ENCODE results near the gene FBLN2. TPM values are rescaled to one million over a fixed set of nuclear protein-coding genes. Genes with fewer than 3 reads are reported as not detected.

FBLN2 gene
- polyA plus RNA-seq, 4 donors = 0.45 to 30.8 (median 2.9) TPM

DNA sequence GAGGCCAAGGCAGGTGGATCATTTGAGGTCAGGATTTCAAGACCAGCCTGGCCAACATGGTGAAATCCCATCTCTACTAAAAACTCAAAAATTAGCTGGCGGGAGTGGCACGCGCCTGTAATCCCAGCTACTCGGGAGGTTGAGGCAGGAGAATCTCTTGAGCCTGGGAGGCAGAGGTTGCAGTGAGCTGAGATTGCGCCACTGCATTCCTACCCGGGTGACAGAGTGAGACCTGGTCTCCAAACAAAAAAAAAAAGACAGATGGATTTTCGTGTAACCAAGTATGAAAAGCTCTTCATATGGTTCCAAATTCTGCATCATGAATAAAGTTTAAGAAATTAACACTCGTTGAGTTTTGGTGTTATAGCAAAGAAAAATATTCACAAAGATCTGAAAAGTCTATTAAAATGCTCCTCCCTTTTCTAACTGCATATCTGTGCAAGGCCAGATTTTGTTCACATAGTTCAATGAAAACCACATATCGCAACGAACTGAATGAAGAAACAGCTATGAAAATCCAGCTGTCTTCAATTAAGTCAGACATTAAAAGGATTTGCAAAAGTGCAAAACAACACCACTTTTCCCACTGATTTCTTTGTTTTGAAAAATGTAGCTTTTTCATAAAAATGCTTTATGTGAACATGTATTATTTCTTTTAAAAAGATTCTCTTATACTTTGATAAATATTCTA, 23.8 kb upstream of the FBLN2 start:
- H3K9me3 ChIP-seq (ENCODE audit: control insufficient read depth in 2 of 2, insufficient read depth in 1 of 2, low read depth in 1 of 2, low read length in 1 of 2) = no peaks in the 10 kb centered on the region
- H3K4me3 ChIP-seq (ENCODE audit: low read depth in 1 of 3, low read length in 3 of 3) = no peak overlapping the region
- no peak for FAIRE-seq
- H3K27ac ChIP-seq (ENCODE audit: low read depth in 1 of 3, low read length in 2 of 3) = no peak overlapping the region
- DNase-seq = no peak
- no peaks in the 10 kb centered on the region for H3K36me3 ChIP-seq (ENCODE audit: control insufficient read depth in 3 of 3, insufficient read depth in 2 of 3, low read depth in 1 of 3, low read length in 3 of 3)
- no peaks in the 10 kb centered on the region for H3K27me3 ChIP-seq (ENCODE audit: control insufficient read depth in 3 of 3, insufficient read depth in 3 of 3, low read length in 3 of 3)
- 76 to 81% (median 78%) methylated on average over 10 of the region's 10 CpGs for WGBS, 3 donors
- no peaks in the 10 kb centered on the region for H3K4me1 ChIP-seq (ENCODE audit: control insufficient read depth in 3 of 3, insufficient read depth in 2 of 3, low read depth in 1 of 3, low read length in 2 of 3)

DNA sequence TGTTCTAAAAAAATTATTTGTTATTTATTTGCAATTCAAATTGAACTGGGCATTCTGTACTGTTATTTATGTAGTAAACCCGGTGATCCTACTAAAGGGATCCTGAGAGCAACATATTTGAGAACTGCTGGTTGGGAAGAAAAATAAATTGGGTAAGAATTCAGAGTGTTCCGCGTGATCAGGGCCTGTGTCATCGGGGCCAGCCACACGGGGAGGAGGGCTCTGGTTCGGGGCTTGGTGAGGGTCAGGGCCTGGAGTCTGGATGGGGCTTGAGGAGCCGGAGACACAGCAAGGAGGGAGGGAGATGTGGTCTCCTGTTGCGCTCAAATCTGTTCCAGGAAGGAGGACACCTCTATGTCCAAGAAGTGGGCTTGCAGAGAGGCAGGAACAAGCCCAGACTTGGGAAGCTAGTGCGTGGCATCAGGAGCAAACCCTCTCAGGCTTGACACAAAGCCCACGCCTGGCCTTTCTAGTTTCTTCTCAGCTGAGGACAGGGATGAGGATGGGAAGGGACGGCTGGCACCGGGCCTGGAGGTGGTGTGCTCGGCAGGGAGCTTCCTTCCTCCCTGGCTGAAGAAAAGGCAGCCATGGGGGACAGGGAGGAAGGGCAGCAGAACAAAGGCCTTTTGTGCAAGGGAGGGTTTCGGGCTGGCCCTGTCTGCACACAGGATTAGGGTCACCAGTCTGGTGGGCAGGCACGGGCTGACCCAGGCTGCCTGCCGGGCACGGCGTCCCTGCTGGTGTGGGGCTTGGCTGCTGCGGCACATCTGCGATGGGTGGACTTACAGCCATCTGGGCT, 22.9 kb upstream of the FBLN2 start:
- Histone ChIP-seq H3K9me3 (ENCODE audit: control insufficient read depth in 2 of 2, insufficient read depth in 1 of 2, low read depth in 1 of 2, low read length in 1 of 2) (no peaks in the 10 kb centered on the region), H3K4me1 (ENCODE audit: control insufficient read depth in 3 of 3, insufficient read depth in 2 of 3, low read depth in 1 of 3, low read length in 2 of 3) (no peaks in the 10 kb centered on the region), H3K4me3 (ENCODE audit: low read depth in 1 of 3, low read length in 3 of 3) (no peak overlapping the region), H3K27ac (ENCODE audit: low read depth in 1 of 3, low read length in 2 of 3) (no peak overlapping the region), H3K27me3 (ENCODE audit: control insufficient read depth in 3 of 3, insufficient read depth in 3 of 3, low read length in 3 of 3) (no peaks in the 10 kb centered on the region), H3K36me3 (ENCODE audit: control insufficient read depth in 3 of 3, insufficient read depth in 2 of 3, low read depth in 1 of 3, low read length in 3 of 3) (no peaks in the 10 kb centered on the region)
- WGBS, 3 donors = 73 to 75% (median 74%) methylated on average over 20 of the region's 20 CpGs
- FAIRE-seq (no peak), DNase-seq (no peak)

DNA sequence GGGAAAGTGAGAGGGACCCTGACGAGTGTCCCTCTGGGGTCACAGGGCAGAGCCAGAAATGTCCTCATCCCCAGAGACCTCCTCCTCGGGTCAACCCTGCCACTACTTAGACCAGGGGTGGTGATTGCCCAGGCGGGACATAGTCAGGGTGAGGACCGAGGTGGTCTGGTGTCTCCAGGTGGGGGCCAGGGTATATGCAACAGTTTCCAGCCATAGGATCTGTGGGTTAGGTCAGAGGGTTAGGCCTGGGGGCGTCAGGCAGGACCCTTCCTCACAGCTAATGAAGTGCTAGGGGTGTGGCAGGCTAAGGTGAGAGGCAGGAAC, 22.3 kb upstream of the FBLN2 start:
- Histone ChIP-seq H3K27ac (ENCODE audit: low read depth in 1 of 3, low read length in 2 of 3) (no peak overlapping the region), H3K36me3 (ENCODE audit: control insufficient read depth in 3 of 3, insufficient read depth in 2 of 3, low read depth in 1 of 3, low read length in 3 of 3) (no peaks in the 10 kb centered on the region), H3K9me3 (ENCODE audit: control insufficient read depth in 2 of 2, insufficient read depth in 1 of 2, low read depth in 1 of 2, low read length in 1 of 2) (no peaks in the 10 kb centered on the region), H3K27me3 (ENCODE audit: control insufficient read depth in 3 of 3, insufficient read depth in 3 of 3, low read length in 3 of 3) (no peaks in the 10 kb centered on the region), H3K4me3 (ENCODE audit: low read depth in 1 of 3, low read length in 3 of 3) (no peak overlapping the region), H3K4me1 (ENCODE audit: control insufficient read depth in 3 of 3, insufficient read depth in 2 of 3, low read depth in 1 of 3, low read length in 2 of 3) (no peaks in the 10 kb centered on the region)
- no peak for FAIRE-seq
- 68 to 77% (median 70%) methylated on average over 5 of the region's 5 CpGs for WGBS, 3 donors
- no peak for DNase-seq

DNA sequence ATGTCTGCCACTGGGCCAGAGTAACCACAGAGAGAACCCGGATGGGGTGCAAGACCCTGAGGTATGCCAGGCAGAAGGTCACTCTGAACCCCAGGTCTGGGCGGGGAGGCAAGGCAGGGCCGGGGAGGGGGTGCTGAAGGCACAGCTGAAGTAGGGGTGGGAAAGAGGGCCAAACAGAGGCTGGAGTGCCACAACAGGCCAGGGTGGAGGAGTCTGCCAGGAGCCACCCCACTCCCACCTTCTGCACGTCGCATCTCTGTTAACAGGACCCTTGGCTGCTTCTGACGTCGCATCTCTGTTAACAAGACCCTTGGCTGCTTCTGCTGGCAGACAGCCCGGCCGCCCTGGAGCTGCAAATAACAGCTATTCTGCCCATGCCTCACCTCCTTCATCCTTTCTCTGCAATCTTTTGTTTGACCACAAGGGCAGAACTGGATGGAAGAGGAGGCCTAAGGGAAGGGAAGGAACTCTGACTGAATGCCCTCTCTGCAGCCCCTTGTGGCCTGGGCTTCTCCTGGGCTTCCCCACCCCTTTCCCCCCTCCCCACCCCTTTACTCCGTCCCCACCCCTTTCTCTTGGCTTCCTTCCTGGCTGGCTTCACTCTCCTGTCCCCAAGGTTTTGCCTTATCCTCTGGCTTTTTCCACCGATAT, 20.6 kb upstream of the FBLN2 start:
- Histone ChIP-seq H3K4me1 (ENCODE audit: control insufficient read depth in 3 of 3, insufficient read depth in 2 of 3, low read depth in 1 of 3, low read length in 2 of 3) (no peaks in the 10 kb centered on the region), H3K9me3 (ENCODE audit: control insufficient read depth in 2 of 2, insufficient read depth in 1 of 2, low read depth in 1 of 2, low read length in 1 of 2) (no peaks in the 10 kb centered on the region), H3K27ac (ENCODE audit: low read depth in 1 of 3, low read length in 2 of 3) (no peak overlapping the region), H3K4me3 (ENCODE audit: low read depth in 1 of 3, low read length in 3 of 3) (no peak overlapping the region), H3K27me3 (ENCODE audit: control insufficient read depth in 3 of 3, insufficient read depth in 3 of 3, low read length in 3 of 3) (no peaks in the 10 kb centered on the region), H3K36me3 (ENCODE audit: control insufficient read depth in 3 of 3, insufficient read depth in 2 of 3, low read depth in 1 of 3, low read length in 3 of 3) (no peaks in the 10 kb centered on the region)
- DNase-seq (no peak), FAIRE-seq (no peak)
- 53 to 70% (median 64%) methylated on average over 11 of the region's 11 CpGs for WGBS, 3 donors

DNA sequence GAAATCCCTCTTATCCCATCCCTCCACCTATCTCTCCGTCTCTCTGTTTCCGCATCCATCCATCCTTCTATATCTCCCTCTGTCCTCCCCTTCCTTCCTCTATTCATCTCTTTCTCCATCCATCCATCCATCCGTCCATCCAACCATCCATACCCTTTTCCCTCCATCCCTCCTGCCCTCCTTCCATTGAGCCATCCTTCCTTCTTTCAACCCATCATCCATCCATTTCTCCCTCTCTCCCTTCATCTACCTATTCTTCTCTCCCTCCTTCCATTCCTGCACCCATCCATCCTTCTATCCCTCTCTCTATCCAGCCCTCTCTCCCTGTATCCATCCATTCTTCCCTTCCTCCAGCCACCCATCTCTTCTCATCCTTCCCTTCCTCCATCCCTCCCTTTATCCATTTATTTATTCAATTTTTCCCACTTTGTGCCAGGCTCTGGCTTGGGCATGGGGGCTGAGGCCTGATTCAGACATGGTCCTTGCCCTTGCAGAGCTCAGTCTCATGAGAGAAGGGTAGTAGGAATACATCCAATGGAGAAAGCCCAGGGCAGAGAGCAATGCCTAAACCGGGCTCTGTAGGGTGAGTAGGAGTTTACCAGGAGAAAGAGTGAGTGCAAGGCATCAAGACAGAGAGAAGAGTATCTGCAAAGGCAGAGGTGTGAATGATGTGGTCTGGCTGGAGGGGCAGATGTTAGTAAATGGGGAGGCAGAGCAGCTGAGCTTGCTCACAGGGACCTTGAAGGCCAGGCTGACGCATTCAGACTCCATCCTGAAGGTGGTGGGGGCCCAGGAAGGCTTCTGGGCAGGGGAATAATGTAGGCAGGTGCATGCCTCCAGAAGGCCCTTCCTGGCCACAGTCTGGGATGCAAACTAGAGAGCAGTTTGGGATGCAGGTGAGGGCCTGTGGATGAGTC, 19.5 kb upstream of the FBLN2 start:
- Histone ChIP-seq H3K36me3 (ENCODE audit: control insufficient read depth in 3 of 3, insufficient read depth in 2 of 3, low read depth in 1 of 3, low read length in 3 of 3) (no peaks in the 10 kb centered on the region), H3K4me1 (ENCODE audit: control insufficient read depth in 3 of 3, insufficient read depth in 2 of 3, low read depth in 1 of 3, low read length in 2 of 3) (no peaks in the 10 kb centered on the region), H3K27me3 (ENCODE audit: control insufficient read depth in 3 of 3, insufficient read depth in 3 of 3, low read length in 3 of 3) (no peaks in the 10 kb centered on the region), H3K27ac (ENCODE audit: low read depth in 1 of 3, low read length in 2 of 3) (no peak overlapping the region), H3K9me3 (ENCODE audit: control insufficient read depth in 2 of 2, insufficient read depth in 1 of 2, low read depth in 1 of 2, low read length in 1 of 2) (no peaks in the 10 kb centered on the region), H3K4me3 (ENCODE audit: low read depth in 1 of 3, low read length in 3 of 3) (no peak overlapping the region)
- DNase-seq = no peak
- FAIRE-seq = no peak
- WGBS, 3 donors = 65 to 77% (median 68%) methylated on average over 5 of the region's 5 CpGs

DNA sequence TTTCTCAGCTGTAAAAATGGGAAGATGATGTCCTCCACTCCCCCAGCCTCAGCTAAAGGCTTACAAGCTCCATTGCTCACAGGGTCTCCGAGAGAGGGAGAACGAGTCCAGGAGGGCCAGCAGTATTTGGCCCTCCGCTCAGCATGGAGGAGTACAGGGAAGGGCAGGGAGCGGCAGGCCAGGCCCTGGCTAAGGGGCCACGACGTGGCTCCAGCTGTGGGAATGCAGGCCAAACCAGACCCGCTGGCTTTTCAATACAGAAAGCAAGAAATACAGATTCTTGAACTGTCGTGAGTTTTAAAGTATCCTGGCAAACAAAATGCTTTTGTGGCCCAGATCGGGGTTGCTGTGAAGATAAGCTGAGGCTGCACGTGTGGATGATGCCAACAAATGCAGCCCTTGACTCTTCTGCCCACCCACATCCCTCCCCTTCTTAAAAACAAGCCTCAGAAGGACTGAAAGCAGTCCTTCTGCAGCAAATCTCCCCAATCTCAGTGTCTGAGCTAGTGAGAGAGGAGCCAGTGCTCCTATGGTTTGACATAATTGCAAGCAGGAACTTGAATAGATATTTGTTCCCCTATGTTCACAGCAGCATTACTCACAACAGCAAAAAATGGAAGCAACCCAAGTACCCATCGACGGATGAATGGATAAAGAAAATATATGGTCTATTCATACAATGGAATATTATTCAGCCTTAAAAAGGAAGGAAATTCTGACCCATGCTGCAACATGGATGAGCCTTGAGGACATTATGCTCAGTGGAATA, 18.5 kb upstream of the FBLN2 start:
- FAIRE-seq (no peak), DNase-seq (no peak)
- Histone ChIP-seq H3K36me3 (ENCODE audit: control insufficient read depth in 3 of 3, insufficient read depth in 2 of 3, low read depth in 1 of 3, low read length in 3 of 3) (no peaks in the 10 kb centered on the region), H3K4me1 (ENCODE audit: control insufficient read depth in 3 of 3, insufficient read depth in 2 of 3, low read depth in 1 of 3, low read length in 2 of 3) (no peaks in the 10 kb centered on the region), H3K27me3 (ENCODE audit: control insufficient read depth in 3 of 3, insufficient read depth in 3 of 3, low read length in 3 of 3) (no peaks in the 10 kb centered on the region), H3K9me3 (ENCODE audit: control insufficient read depth in 2 of 2, insufficient read depth in 1 of 2, low read depth in 1 of 2, low read length in 1 of 2) (no peaks in the 10 kb centered on the region), H3K27ac (ENCODE audit: low read depth in 1 of 3, low read length in 2 of 3) (no peak overlapping the region), H3K4me3 (ENCODE audit: low read depth in 1 of 3, low read length in 3 of 3) (no peak overlapping the region)
- WGBS, 3 donors = 76 to 81% (median 79%) methylated on average over 12 of the region's 12 CpGs

DNA sequence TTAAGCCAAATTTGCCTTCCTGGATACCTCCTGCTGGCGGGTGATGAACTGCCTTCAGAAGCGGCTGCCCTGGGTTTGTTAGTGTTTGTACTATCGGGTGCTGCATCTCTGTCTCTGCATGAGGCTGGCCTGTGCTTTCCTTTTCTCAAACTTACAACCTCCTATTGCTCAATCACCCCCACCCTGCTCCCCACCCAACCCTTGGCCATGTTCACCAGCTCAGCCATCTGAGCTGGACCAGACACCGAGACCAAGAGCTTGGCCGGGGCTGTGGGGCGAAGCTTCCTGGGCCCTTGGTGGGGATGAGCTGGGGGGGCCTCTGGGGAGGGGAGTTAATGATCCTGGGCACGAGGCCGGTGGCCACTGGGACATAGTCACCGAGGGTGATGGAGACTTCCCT, 16.8 kb upstream of the FBLN2 start:
- 78 to 85% (median 80%) methylated on average over 9 of the region's 9 CpGs for WGBS, 3 donors
- no peaks in the 10 kb centered on the region for H3K9me3 ChIP-seq (ENCODE audit: control insufficient read depth in 2 of 2, insufficient read depth in 1 of 2, low read depth in 1 of 2, low read length in 1 of 2)
- H3K27ac ChIP-seq (ENCODE audit: low read depth in 1 of 3, low read length in 2 of 3) = no peak overlapping the region
- FAIRE-seq (no peak), DNase-seq (no peak)
- H3K27me3 ChIP-seq (ENCODE audit: control insufficient read depth in 3 of 3, insufficient read depth in 3 of 3, low read length in 3 of 3) = no peaks in the 10 kb centered on the region
- H3K36me3 ChIP-seq (ENCODE audit: control insufficient read depth in 3 of 3, insufficient read depth in 2 of 3, low read depth in 1 of 3, low read length in 3 of 3) = no peaks in the 10 kb centered on the region
- no peaks in the 10 kb centered on the region for H3K4me1 ChIP-seq (ENCODE audit: control insufficient read depth in 3 of 3, insufficient read depth in 2 of 3, low read depth in 1 of 3, low read length in 2 of 3)
- no peak overlapping the region for H3K4me3 ChIP-seq (ENCODE audit: low read depth in 1 of 3, low read length in 3 of 3)

Data from small intestine (tissue), 7 donors.